GM18907 (cell line): ENCODE results near the gene LRRC46.

Experiments used
- ATAC-seq: cut with Tn5 transposase; IDR thresholded peaks from one replicate; pipeline ENCODE4 v1.9.1; 2021; ENCODE audit warnings: mild to moderate bottlenecking, moderate library complexity; ENCODE audit not compliant: unreplicated experiment

The LRRC46 gene

GRCh38 chr17:47829870-47830269 lies 1.6 kb upstream of the LRRC46 start:
- no peak for ATAC-seq

- no peak for ATAC-seq
These were observed 971 bp upstream of the LRRC46 start for GRCh38 chr17:47830396-47831002.

GRCh38 chr17:47831934-47832327 lies 461 bp downstream of the LRRC46 start:
- ATAC-seq = peak; percentile 10

GRCh38 chr17:47834756-47835155 lies 3.3 kb downstream of the LRRC46 start:
- ATAC-seq = no peak

GRCh38 chr17:47836601-47837000 lies 5.1 kb downstream of the LRRC46 start:
- ATAC-seq = no peak

- no peak for ATAC-seq
These were observed 6.0 kb downstream of the LRRC46 start for GRCh38 chr17:47837401-47838039.

GRCh38 chr17:47838636-47839035 lies 7.2 kb downstream of the LRRC46 start:
- no peak for ATAC-seq

- ATAC-seq = no peak
These were observed 7.6 kb downstream of the LRRC46 start for GRCh38 chr17:47839071-47839470.

GRCh38 chr17:47840001-47840741 lies 8.7 kb downstream of the LRRC46 start:
- no peak for ATAC-seq

- peak; percentile 85 for ATAC-seq
These were observed 9.4 kb downstream of the LRRC46 start, which contains the start of gene SCRN2 for GRCh38 chr17:47840742-47841487. SCRN2 (minus strand) TSS chr17:47841273; CDS start chr17:47840843, 430 bp downstream.

GRCh38 chr17:47841488-47842291 lies 10.2 kb downstream of the LRRC46 start:
- no peak for ATAC-seq

- no peak for ATAC-seq
These were observed 11.9 kb downstream of the LRRC46 start for GRCh38 chr17:47843391-47843730.

- no peak for ATAC-seq
These were observed 12.8 kb downstream of the LRRC46 start for GRCh38 chr17:47844227-47844626.

- ATAC-seq = no peak
These were observed 13.6 kb downstream of the LRRC46 start for GRCh38 chr17:47844814-47845715.

- ATAC-seq = no peak
These were observed 14.2 kb downstream of the LRRC46 start for GRCh38 chr17:47845716-47846075.

- no peak for ATAC-seq
These were observed 15.4 kb downstream of the LRRC46 start for GRCh38 chr17:47846716-47847340.

GRCh38 chr17:47847341-47848197 lies 16.1 kb downstream of the LRRC46 start:
- ATAC-seq = no peak

GRCh38 chr17:47848198-47848513 lies 16.7 kb downstream of the LRRC46 start:
- ATAC-seq = no peak

GRCh38 chr17:47850373-47850691 lies 18.9 kb downstream of the LRRC46 start:
- no peak for ATAC-seq
